ENCODE data around the gene OPTC.
"Not testable (repeated sequence)": the region's sequence is repeated elsewhere in the genome, so short reads cannot be mapped to it uniquely, and the experiment has no call there.

The OPTC gene

DNA sequence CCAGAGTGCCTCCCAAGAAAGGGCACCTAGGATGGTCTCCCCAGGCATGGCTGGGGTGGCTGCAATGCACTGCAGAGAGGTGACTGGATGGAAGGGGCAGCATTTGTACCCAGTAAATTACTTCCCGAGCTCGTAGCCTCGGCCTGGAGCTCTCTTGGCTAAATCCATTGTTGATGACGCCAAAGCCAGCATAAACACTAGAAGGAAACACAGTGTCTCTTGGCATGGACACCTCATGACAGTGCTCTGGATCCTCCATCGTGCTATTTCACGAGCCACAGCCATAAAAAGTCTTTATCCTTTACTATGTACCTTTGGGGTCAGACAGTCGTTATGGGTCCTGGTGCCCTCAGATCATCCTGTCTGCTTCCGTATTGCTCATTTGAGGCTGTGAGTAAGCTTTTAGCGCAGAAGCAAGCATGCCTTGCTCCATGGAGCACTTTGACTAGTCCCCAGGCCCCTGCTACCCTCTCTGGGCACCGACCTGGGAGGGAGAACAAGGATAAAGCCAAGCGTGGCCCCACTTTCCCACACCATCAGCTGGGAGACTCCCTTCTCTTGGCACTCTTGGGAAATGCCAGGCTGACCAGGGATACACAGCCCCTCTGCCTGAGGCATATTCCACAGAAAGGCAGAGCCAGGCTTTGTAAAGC, 28.7 kb upstream of the OPTC start:
- no peak for DNase-seq

DNA sequence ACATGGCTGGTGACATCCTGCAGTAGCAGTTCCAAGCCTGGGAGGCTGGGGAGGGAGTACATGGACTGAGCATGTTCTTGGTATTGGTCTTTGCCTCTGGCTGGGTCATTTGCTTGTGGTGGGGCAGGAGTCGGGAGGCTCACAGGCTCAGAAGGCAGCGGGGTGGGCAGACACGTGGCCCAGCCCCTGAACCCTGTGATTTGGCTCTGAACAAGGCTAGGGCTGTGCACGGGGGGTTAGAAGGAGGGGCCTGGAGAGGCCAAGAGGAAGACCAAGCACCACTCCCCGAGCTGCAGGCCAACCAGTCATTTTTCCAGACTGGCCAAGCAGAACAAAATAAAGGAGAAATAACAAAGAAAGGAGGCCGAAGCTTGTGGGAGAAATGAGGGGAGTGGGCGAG, 28.0 kb upstream of the OPTC start:
- DNase-seq = peak in 6 of 56 donors; percentile 15 to 36 (median 21)

DNA sequence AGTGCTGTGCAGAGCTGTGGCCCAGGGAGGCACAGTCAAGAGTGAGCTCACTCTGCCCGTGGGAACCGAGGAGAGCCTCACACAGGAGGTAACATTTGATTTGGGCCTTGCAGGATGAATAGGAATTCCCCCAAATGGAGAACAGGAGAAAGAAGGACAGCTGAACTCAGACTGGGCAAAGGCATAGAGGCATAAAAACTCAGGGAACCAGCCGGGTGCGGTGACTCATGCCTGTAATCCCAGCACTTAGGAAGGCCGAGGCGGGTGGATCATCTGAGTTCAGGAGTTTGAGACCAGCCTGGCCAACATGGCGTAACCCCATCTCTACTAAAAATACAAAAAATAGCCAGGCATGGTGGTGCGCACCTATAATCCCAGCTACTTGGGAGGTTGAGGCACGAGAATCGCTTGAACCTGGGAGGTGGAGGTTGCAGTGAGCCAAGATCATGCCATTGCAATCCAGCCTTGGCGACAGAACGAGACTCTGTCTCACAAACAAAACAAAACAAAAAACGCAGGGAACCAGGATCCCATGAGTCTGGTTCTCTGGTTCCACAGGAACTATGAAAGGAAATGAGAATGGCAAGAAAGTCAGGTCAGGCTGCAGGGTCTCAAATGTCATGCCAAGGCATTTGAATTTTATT, 26.9 kb upstream of the OPTC start:
- DNase-seq = not testable (repeated sequence)

DNA sequence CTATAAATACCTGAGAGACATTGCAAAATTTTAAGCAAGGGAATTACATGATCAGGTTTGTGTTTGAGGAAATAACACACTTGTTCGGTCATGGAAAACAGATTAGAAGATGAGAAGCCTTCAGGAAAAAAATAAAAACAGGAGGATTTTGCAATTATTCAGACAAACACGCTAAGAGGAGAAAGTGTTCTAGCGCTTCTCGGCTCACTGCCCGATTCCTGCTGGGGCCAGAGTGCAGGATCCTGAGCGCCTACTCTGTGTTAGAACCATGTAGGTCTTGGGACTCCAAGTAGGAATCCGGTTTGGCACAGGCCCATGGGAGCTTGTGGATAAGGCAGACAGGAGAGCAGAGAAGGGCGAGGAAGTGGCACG, 26.4 kb upstream of the OPTC start:
- DNase-seq = no peak

DNA sequence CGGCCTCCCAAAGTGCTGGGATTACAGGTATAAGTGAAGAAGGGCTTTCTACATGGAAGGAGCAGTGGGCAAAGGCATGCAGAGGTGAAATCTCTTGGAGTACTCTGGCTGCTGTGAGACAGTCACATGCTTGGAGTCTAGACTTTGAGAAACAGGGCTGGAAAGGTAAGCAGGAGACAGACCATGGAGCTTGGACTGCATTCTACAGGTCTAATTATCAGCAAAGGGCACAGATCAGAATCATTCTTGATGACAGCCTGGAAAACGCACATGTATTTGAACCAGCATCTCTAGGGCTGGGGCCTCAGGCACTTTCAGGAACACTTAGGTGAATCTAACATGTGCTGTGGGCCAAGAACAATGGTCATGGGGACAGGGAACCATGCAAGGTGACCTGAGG, 25.6 kb upstream of the OPTC start:
- DNase-seq = no peak

DNA sequence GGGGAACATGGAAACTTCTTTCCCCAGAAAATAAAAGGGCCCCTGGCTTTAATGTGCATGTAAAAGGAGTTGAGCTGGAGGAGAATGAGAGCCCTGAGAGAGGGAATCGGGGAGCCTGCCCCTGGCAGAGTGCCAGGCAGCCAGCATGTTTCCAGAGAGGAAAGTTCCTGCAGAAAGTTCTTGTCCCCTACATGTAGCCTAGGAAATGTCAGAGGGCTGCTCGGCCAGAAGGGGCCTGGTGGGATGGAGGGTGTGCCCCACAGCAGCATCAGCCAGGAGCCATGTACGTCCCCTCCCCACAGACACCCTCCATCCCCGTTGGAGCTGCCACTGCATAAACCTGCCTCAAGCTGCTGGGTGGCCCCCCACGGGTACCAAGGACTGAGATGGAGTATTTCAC, 23.7 kb upstream of the OPTC start:
- no peak for DNase-seq

DNA sequence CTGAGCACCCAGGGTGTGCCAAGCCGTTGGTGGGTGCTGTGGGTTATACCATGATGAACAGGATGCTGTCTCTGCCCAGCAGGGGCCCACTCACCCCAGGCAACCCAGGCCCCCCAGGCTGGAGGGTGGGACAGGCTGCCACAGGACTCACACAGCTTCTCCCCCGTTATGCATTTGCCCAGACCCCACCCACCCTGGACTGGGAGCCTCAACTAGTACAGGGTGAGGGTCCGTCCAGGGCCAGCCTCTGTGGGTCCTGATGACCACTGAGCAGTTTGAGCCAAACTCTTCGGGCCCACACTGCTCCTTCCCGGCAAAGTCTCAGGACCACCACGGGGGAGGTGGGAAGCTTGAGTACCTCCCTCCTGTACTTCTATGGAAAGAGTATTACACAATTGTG, 22.1 kb upstream of the OPTC start:
- no peak for DNase-seq

DNA sequence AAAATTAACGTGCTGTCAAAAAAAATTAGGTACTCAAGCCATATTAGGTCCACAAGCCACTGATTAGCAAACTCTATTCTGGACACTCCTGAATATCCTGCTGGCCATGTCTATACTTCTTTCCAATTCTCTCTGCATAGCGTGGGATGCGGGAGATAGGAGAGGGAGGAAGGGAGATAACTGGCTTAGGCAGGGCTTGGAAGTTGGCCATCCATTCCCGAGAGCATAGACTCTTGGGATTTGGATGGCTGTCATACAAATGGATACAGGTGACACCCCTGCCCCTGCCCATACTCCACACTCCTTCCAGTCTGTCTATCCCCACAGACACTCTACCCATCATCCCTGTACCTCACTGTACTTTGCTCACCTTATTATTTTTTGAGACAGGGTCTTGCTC, 20.7 kb upstream of the OPTC start:
- DNase-seq = no peak

DNA sequence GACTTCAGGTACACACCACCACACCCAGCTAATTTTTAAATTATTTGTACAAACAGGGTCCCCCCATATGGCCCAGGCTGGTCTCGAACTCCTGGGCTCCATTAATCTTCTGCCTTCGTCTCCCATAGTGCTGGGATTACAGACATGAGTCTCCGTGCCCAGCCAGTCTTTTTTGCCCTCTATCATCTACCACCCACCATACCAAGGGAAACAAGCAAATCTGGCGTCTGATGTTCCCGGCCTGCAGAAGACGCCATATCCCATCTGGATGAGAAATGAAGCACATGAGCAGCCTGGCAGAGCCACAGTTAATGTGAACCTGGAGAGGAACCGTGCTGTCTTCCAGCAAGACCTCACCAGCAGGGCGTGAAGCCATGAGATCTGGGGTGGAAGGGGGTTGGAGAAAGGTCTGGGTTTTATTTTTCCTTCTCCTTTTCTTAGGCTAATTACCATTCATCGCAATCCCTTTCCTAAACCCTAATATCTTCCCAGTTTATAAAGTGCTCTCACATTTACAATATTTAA, 20.1 kb upstream of the OPTC start:
- DNase-seq = no peak

DNA sequence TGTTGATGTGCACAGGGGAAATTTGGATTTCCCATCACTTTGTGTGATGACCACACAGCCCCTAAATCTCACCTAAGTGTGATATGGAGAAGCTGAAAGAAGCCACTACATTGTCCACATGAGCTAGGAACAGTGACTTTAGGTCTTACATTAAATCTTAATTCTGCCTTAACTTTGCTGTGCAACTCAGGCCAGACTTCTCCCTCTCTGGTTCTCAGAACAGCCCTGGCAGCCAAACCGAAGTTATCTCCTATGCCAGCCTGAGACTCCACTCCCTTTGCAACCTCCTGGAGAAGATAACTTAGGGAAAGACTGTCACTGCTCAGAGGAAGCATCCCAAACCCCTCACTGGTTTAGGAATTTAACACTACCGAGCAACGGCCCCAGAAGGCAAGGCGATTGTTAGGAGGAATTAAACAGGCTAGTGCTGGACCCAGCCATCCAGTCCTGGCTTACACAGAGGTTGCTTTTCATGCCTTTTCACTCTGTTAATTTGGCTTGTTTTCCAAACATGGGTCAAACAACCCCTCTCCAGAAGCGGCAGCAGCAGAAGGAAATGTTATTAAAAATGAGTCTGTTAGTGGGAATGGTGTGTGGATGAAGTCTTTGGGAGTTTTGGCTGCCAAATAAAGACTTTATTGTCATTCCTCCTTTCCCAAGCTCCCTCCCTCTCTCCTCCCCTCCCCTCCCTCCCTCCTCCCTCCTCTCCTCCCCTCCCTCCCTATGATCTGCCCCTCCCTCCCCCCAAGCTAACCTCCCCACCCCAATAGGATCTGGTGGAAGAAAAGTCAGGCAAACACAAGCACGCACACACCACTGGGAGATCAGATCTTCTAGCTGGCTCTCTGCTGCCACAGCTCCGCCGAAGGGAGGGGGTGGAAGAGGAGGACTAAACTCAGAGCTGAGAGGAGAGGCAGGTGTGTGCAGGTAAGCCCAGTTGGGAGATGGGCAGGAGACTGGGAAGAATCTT, 18.7 kb upstream of the OPTC start, which contains the start of gene PRELP:
Gene PRELP, plus strand, starts transcription at position 795 of the 970 bp plus-strand sequence. CDS start 7,379 bp downstream, outside the sequence.
- peak in 19 of 56 donors; percentile 17 to 71 (median 50) for DNase-seq

DNA sequence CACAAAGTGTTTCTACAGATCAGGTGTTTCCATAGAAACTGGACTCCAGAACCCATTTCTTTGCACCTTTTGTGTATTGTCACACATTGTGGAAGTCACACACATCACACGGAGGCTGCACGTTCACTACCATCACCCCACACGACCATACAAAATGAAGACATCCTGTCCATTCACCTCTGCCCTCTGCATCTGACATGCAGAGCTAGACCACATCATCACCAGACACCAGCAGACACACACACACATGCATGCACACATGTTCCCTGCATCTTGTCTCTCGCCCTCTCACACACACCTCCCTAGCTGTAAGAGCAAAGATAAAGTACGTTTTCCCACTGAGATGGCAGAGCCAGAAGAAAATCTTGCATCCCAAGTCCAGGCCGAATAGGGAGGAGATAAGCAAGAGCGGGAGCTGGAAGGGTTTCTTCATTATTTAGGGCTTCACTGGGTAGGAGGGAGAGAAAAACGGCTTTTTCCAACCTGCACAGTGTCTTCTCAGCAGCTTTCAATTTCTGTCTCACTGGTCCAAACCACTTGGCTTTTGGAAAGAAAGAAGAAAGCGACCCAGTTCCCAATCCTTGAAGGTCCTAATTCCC, 17.6 kb upstream of the OPTC start:
- DNase-seq = peak in 2 of 56 donors; percentile 23 to 26

DNA sequence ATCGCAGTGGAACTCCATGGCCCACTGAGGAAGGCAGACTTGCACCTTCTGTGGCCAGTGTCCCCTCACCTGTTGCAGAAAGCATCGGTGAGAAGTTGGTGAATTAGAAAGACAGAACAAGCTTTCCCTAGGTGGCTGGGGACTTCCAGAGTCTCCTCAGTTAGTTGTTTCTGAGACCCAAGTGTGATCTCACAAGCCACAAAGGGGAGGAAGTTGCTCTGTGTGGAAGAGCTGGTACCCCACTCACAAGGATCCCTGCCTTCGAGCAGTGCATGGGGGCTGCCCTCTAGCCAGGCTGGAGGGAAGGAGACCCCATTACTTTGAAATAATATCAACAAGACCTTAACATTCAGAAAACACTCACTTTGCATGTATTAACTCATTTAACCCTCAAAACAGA, 16.2 kb upstream of the OPTC start:
- DNase-seq = no peak

DNA sequence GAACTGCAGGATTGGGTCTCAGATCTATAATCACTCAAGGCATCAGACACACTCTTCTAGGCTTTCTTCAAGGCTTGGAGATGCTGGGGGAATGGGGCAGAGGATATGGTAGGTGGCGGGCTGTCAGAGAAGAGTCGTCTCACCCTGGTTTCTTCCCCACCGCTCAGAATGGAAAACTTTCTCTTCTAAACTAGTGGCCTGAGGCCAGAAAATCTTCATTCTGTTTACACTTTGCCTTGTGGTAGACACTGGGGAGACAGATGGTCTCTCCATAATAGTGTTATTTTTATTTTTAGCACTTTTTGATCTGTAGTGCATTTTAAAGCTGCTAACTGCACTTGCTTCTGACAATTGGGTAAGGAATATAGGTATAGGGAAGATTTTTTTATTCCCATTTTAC, 15.7 kb upstream of the OPTC start:
- no peak for DNase-seq

DNA sequence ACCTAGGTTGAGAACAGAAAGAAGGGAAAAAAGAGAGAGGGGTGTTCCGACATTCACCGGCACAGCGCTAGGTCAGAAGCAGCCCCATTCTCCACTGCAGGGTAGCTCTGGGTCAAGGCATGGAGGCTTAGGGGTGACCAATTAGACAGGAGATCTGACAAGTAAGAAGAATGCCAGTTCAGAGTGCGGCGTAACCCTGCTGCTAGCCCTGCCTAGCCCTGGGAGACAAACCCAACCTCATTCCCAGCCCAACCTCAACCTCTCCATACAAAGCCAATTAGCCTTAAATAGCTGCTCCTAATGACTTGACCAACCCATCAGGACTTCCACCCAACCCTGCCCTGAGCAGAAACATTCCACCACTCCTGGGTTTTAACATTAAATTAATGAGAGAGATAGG, 15.0 kb upstream of the OPTC start:
- DNase-seq = no peak

DNA sequence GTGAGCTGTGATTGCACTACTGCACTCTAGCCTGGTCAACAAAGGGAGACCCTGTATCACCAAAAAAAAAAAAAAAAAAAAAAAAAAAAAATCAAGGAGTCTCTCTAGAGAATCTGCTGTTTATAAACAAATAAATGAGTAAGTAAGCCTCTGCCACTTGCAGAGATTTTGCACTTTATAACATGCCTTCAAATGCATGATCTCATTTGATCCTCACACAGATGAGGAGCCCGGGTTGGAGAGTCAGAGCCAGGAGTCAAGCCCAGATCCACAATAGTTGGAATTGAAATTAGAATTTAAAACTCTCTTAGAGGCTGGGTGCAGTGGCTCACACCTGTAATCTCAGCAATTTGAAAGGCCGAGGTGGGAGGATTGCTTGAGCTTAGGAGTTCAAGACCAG, 14.3 kb upstream of the OPTC start:
- DNase-seq = no peak

DNA sequence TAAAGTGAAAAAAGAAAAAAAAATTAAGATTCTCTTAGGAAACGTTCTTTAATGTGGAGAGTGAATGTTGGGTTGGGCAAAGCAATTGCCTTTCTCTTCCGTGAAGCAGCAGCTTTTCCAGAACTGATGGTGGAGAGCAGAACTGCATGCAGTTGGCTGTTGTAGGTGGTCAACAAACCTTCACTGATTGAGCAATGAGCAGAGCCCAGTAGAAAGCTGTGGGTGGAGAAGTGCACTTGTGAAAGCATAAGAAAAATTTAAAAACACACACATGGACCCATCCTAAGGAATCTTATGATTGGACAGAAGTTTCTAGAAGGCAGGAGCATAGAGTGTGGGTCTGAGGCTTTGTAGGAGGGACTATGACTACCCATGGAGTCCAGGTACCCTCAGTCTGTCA, 13.9 kb upstream of the OPTC start:
- peak in 2 of 56 donors; percentile 11 to 44 for DNase-seq

DNA sequence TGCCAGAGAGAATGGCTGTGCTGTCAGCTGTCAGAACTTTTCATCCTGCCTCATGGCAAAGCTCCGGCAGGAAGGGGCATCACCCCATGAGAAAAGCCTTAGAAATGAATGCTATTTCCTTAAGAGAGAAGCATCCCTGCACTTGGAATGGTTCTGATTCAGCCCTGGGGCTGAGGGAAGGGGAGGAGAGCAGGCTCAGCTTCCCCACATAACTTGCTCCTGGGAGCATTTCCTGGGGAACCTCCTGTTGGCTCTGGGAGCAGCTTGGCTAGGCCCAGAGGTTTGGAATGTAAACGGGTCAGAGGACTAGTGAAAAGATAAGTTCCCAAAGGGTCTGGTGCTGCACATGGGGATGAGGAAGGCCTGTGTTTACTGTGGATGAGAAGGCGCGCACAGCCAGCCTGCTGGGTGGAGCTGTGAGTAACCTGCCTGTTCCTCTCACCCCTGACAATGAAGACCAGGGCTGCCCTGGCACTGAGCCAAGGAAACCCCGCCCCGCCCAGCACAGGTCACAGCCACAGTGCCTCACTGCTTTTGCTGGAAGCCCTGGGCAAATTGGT, 13.3 kb upstream of the OPTC start:
- peak in 4 of 56 donors; percentile 20 to 75 (median 47) for DNase-seq

DNA sequence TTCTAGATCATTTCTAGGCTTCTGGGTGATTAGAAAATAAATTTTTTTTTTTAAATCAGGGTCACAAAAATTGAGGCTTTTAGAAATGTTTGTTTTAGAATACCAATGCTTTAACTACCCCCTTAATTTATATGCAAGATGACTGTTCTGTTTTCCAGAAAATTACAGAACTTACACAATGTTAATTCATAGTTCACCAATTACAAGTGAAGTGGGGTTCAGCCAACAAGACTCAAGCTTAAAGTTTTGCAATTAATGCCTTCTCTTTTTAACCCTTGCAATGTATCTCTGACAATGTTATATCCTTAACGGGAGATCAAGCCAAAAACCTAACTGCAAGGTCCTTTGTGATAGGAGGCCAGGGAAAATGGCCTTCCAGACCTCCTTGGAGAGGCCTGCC, 12.8 kb upstream of the OPTC start:
- no peak for DNase-seq

DNA sequence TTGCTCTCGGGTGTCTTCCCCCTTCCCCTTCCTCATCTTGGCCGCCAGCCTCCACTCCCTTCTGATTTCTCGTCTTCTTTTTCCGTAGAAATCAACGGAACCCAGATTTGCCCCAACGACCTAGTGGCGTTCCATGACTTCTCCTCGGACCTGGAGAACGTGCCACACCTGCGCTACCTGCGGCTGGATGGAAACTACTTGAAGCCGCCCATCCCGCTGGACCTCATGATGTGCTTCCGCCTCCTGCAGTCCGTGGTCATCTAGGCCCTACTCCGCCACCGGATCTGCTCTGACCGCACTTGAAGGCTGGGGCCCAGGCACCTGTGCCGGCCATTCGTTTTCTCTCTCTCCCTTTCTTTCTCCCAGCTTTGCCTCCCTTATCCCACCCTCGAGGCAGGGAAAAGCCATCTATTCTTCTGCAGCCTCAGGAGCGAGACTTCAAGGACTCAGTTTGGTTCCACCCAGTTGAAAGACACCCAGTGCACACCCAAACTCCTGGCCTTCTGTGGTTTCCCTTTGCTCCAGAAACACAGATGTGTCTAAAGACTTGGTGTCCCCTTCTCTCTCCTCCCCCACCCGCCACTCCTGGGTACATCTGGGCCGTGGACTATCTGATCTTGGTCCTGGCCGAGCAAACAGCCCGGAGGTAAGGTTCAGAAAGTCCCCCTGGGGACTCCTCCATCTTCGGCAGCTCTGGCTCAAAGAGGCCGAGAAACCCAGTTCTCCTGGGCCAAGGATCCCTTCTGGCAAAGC, 7.2 kb upstream of the OPTC start:
- DNase-seq = no peak

DNA sequence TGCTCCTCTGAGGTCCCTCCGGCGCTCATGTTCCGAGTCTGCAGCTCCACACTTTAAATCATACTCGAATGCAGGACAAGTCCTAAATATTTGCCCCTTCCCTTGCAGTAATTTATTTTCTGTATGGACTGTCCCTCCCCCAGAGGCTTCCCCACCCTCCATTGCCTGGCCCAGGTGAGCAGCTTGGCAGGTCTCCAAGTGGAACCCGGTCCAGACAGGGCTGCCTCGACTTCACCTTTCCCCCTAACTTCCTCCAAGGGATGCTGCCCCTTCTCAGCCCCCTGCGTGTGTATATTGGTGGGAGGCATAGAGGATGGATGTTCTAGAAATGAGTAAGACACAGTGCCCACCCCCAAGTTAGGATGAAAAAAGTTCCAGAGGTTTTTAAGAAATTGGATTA, 5.4 kb upstream of the OPTC start:
- no peak for DNase-seq

Measured in amygdala (tissue), 56 donors.